Measurements from ENCODE around the gene PSD2. TPM values are rescaled to one million over a fixed set of nuclear protein-coding genes. Genes with fewer than 3 reads are reported as not detected.
A peak's percentile ranks its signal among the peaks of the same experiment; 100 is the strongest.

The PSD2 gene
- total RNA-seq, 2 experiments from 2014 or later, result not detected

DNA sequence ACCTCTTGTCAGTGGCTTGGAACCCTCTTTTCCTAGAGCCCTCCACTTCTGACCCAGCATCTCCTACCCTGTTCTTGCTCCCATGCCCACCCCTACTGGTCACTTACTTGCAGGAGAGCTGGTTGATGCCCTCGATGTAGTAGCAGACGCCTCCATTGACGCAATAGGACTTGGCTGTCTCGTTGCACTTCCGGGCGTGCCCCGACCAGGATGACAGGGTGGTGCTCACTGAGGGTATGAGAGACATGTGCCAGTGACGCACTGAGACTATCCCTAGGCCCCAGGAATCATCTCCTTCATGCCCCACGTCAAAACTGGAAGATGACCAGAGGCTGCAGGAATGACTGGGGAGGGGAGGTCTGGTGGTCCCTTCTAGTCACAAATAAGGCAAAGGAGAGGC lies 76.0 kb downstream of the PSD2 start:
- Mint-ChIP-seq H3K36me3 (ENCODE audit: low read depth) (no peaks in the 10 kb centered on the region), H3K4me3 (no peak overlapping the region), H3K27me3 (ENCODE audit: low read depth) (no peaks in the 10 kb centered on the region), H3K27ac (no peak overlapping the region), H3K4me1 (ENCODE audit: low read depth) (no peaks in the 10 kb centered on the region), H3K9me3 (peaks cover 3% of the 10 kb centered on the region)
- DNase-seq, result no peak
- intact Hi-C loops (cut with micrococcal nuclease), result no loop called here
- CTCF ChIA-PET, result interaction anchor here (1.5 kb wide), 1 partner anchor 97 kb away, joined by 6 read pairs; no protein-coding TSS in a partner anchor

DNA sequence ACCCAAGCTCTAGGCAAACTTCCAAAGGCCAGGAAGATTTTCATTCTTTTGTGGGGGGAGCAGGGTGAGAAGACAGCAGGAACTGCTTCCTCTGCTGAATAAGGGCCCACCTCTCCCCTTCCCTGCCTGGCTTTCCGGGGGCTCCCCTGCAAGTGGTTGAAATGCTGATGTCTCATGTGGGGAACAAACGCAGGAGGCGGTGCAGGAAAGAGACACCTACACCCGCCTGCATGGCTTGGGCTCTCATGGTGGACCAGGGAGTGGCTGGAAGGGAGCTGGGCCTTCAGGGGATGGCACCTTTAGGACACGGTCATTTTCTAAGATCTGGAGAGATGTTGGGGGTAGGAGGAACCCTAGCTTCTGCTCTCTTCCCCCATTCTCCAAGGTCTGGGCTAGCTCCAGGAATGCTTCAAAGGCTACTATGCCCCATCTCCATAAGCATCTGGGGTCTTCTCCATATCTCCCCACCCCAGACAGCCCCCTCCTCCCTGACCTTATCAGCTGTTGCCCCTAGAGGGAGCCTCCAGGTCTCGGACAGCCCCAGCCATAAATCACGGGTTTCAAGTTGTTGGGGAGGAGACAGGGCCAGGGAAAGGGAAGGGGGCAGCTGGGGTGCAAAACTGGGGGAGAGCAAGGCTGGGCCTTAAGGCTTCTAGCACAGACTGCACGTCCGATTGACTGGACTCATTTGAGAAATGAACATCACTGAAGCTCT lies 76.6 kb downstream of the PSD2 start:
- Mint-ChIP-seq H3K4me3 (no peak overlapping the region), H3K27me3 (ENCODE audit: low read depth) (no peaks in the 10 kb centered on the region), H3K27ac (no peak overlapping the region), H3K4me1 (ENCODE audit: low read depth) (peaks cover 3% of the 10 kb centered on the region), H3K36me3 (ENCODE audit: low read depth) (no peaks in the 10 kb centered on the region), H3K9me3 (peaks cover 3% of the 10 kb centered on the region)
- DNase-seq, result no peak
- CTCF ChIA-PET, result interaction anchor here (0.7 to 1.5 kb wide), 2 partner anchors 85 to 97 kb away, joined by 4 to 6 read pairs; no protein-coding TSS in a partner anchor
- intact Hi-C loops (cut with micrococcal nuclease), result no loop called here

DNA sequence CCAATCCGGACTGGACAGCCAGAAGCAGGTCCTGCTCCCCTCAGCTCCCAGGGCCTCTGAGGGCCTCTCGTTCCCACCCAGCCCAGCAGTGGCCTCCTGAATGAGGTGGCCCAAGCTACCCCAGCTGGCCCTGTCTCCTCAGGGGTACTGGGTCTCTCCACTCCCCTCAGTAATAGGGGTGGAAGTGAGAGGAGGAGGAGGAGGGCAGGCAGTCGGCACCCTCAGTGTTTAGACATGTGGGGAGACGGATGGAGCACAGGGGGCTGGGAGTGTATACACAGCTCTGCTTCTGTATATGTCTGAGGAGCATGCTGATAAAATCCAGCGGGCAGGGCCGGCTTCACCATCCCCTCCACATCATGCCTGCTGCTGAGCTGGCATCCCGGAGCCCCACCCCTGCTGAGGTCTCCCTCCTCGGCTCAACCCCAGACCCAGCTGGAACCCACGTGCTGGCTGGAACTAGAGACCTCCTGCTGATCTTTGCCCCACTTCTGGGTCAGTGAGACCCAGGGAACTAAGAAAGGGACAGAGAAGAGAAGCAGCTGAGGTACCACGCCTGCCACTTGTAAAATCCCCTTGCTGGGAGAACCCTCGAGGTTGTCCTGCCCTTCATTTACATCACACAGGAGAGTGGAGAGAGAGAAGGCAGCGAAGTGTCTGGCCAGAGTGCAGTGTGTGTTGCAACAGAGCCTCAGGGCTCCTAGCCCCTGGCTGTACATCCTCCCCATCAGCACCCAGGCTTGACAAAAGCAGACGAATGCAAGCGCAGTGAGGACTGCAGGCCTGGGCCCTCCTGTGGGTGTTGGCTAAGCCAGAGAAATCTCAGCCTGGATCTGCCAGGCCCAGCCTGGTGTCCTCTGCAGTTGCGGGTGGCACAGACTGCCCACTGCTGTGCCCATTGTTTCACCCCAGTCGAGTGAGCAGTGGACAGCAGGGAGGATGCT lies 77.5 kb downstream of the PSD2 start:
- no peak overlapping the region for H3K4me3 Mint-ChIP-seq
- H3K9me3 Mint-ChIP-seq, result peaks cover 3% of the 10 kb centered on the region
- intact Hi-C loops (cut with micrococcal nuclease), result no loop called here
- H3K27ac Mint-ChIP-seq, result no peak overlapping the region
- peaks cover 3% of the 10 kb centered on the region for H3K4me1 Mint-ChIP-seq (ENCODE audit: low read depth)
- no peak for DNase-seq
- no peaks in the 10 kb centered on the region for H3K36me3 Mint-ChIP-seq (ENCODE audit: low read depth)
- H3K27me3 Mint-ChIP-seq (ENCODE audit: low read depth), result no peaks in the 10 kb centered on the region
- CTCF ChIA-PET, result interaction anchor here (0.7 to 1.5 kb wide), 2 partner anchors 86 to 96 kb away, joined by 4 to 6 read pairs; no protein-coding TSS in a partner anchor

DNA sequence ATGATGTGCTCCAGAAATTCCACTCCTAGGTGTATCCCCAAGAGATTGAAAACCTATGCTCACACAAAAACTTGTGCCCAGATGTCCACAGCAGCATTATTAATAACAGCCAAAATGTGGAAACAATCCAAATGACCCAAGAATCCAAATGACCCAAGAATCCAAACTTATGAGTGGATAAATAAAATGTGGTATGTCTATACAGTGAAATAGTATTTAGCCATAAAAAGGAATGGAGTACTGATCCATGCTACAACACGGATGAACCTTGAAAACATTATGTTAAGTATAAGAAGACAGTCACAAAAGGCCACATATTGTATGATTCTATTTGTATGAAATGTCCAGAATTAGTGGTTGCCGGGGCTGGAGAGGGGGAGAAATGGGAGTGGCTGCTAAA lies 80.3 kb downstream of the PSD2 start:
- Mint-ChIP-seq H3K36me3 (ENCODE audit: low read depth) (no peaks in the 10 kb centered on the region), H3K27me3 (ENCODE audit: low read depth) (no peaks in the 10 kb centered on the region), H3K4me3 (no peak overlapping the region), H3K27ac (no peak overlapping the region), H3K9me3 (peaks cover 3% of the 10 kb centered on the region), H3K4me1 (ENCODE audit: low read depth) (peaks cover 3% of the 10 kb centered on the region)
- intact Hi-C loops (cut with micrococcal nuclease), result no loop called here
- no peak for DNase-seq
- CTCF ChIA-PET, result no interaction called here

DNA sequence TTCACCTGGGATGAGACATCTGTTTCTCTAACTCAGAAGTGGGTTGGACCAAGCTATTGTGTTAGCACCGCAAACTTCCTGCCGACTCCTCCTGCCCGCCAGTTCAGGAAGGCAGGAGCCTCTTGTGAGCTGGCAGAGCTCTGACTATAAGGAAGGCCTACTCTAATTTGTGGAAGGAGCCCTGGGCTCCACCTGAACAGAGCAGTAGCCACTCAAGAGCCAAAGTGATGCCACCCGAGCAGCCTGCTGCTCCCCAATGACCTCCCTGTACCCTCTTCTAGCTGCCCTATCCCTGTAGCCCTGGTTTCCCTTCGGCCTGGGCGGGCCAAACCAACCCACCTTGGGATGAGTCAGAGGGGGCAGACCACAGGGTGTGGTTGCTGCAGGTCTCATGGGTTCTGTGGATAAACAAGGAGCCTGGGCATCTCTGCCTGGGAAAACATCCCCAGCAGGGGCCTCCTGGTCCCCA lies 81.6 kb downstream of the PSD2 start:
- Mint-ChIP-seq H3K27me3 (ENCODE audit: low read depth) (no peaks in the 10 kb centered on the region), H3K36me3 (ENCODE audit: low read depth) (no peaks in the 10 kb centered on the region), H3K4me3 (no peak overlapping the region), H3K9me3 (peaks cover 3% of the 10 kb centered on the region), H3K4me1 (ENCODE audit: low read depth) (peaks cover 3% of the 10 kb centered on the region), H3K27ac (no peak overlapping the region)
- peak; percentile 10 for DNase-seq
- CTCF ChIA-PET, result interaction anchor here (0.7 to 1.8 kb wide), 3 partner anchors 91 to 112 kb away, joined by 3 to 9 read pairs (median 3); no protein-coding TSS in a partner anchor
- intact Hi-C loops (cut with micrococcal nuclease), result no loop called here

DNA sequence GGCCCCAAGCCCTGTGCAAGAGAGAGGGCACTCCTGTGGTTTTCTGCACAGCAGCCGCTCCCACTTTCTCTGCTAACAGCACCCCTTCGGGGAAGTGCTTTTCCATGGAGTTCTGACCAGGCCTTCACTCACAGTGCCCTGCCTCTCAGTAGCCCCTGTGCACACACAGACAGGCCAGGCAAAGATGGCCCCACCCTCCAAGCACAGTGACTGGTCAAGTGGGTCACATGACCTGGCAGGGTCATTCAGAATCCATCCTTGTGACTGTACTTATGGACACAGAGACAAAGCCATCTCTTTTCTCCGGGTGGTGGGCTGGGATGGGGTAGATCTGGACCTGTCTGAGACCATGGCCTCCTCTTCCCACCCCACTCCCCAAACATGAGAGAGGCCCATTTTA lies 82.5 kb downstream of the PSD2 start:
- Mint-ChIP-seq H3K4me3 (no peak overlapping the region), H3K4me1 (ENCODE audit: low read depth) (peaks cover 3% of the 10 kb centered on the region), H3K9me3 (peaks cover 3% of the 10 kb centered on the region), H3K27ac (no peak overlapping the region), H3K36me3 (ENCODE audit: low read depth) (no peaks in the 10 kb centered on the region), H3K27me3 (ENCODE audit: low read depth) (no peaks in the 10 kb centered on the region)
- CTCF ChIA-PET, result interaction anchor here (1.0 to 1.8 kb wide), 2 partner anchors 89 to 90 kb away, joined by 3 to 9 read pairs; no protein-coding TSS in a partner anchor
- intact Hi-C loops (cut with micrococcal nuclease), result no loop called here
- DNase-seq, result no peak

DNA sequence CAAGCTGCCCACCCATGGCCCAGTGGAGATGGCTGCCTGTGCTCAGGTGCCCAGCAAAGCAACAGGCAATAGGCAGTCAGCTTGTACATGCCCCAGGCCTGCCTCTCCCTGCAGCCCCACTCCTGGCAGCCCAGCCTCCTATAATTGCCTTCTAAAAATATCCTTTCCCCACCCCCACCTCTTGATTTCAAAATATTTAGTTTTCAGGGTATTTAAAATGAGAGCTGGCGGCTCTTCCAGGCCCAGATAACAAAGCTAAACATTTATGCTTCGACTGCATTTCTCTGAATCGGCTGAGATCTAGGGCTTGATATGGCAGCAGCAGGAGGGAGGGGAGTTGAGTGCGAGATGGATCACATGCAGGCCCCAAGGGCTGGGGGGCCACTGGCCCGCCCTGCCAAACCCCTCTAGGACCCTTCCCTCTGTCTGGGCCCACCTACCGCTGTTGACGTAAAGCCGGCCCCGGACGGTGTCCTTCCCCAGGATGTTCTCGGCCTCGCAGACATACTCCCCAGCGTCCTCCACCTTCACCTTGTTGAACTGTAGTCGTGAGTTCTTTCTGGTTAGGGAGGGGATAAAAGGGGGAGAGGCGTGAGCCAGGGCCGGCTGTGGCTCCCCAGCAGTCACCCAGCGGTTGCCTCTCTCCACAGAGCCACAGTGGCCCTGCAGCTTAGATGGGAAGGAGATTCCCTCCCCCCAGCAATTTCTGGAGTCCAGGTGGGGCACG lies 85.0 kb downstream of the PSD2 start:
- H3K4me1 Mint-ChIP-seq (ENCODE audit: low read depth), result peaks cover 3% of the 10 kb centered on the region
- no peak overlapping the region for H3K4me3 Mint-ChIP-seq
- H3K9me3 Mint-ChIP-seq, result peaks cover 1% of the 10 kb centered on the region
- CTCF ChIA-PET, result interaction anchor here (0.6 to 1.0 kb wide), 3 partner anchors 89 to 168 kb away, joined by 3 to 4 read pairs (median 3); no protein-coding TSS in a partner anchor
- intact Hi-C loops (cut with micrococcal nuclease), result no loop called here
- DNase-seq, result no peak
- no peak overlapping the region for H3K27ac Mint-ChIP-seq
- no peaks in the 10 kb centered on the region for H3K36me3 Mint-ChIP-seq (ENCODE audit: low read depth)
- H3K27me3 Mint-ChIP-seq (ENCODE audit: low read depth), result no peaks in the 10 kb centered on the region

DNA sequence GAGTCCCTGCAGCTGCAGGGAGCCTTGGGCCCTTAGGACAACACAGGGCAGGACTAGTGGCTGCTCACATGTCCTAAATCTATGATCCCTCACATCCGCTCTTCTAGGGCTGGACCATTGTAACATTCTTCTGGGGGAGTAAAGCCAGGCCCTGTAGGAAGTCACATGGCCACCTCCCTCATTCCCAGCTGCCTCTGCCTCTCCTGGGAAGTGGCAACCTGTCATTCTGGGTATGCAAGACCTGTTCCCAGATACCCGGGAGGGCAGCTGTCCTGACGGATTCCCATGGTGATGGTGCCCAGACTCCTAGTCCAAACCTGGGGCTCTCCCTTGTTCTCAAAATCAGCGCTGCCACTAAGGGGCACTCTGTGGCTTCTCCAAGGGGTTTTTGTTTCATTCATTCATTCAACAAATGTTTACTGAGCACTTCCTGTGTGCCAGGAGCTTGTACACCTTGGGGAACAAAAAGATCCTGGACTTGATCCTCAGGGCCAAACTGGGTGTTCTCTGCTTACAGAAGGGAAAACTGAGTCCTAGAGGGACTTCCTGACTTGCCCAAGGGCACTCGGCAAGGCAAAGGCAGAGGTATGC lies 85.6 kb downstream of the PSD2 start:
- CTCF ChIA-PET, result interaction anchor here (1.9 kb wide), 1 partner anchor 87 kb away, joined by 5 read pairs; no protein-coding TSS in a partner anchor
- no peaks in the 10 kb centered on the region for H3K9me3 Mint-ChIP-seq
- intact Hi-C loops (cut with micrococcal nuclease), result no loop called here

DNA sequence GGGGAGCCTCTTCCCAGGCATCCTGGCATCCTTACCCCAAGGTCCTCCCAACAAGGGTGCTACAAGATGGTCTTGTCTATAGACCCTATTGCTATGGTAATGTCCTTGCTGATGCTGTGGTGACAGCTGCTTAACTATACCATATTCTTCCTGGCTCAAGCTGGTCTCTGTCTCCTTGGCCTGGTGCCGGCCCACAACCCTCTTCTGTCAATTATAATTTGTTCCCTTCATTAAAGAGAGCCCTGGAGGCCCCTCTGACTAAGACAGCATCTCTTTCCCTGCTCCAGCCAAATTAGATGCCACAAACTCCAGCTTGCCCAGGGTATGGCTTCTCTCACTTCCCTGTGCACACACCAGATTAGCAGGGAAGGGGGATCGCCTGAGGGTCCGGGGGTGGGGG lies 86.7 kb downstream of the PSD2 start:
- DNase-seq, result no peak
- CTCF ChIA-PET, result interaction anchor here (1.9 kb wide), 1 partner anchor 86 kb away, joined by 5 read pairs; no protein-coding TSS in a partner anchor
- Mint-ChIP-seq H3K4me1 (ENCODE audit: low read depth) (no peaks in the 10 kb centered on the region), H3K36me3 (ENCODE audit: low read depth) (no peaks in the 10 kb centered on the region), H3K27ac (no peak overlapping the region), H3K9me3 (no peaks in the 10 kb centered on the region), H3K27me3 (ENCODE audit: low read depth) (no peaks in the 10 kb centered on the region), H3K4me3 (no peak overlapping the region)
- intact Hi-C loops (cut with micrococcal nuclease), result no loop called here

More for the DNA sequence above, 85.6 kb downstream of the PSD2 start:
- H3K4me1 Mint-ChIP-seq (ENCODE audit: low read depth), result peaks cover 3% of the 10 kb centered on the region
- no peak overlapping the region for H3K4me3 Mint-ChIP-seq
- H3K27ac Mint-ChIP-seq, result no peak overlapping the region
- no peaks in the 10 kb centered on the region for H3K36me3 Mint-ChIP-seq (ENCODE audit: low read depth)
- no peaks in the 10 kb centered on the region for H3K27me3 Mint-ChIP-seq (ENCODE audit: low read depth)
- DNase-seq, result no peak

DNA sequence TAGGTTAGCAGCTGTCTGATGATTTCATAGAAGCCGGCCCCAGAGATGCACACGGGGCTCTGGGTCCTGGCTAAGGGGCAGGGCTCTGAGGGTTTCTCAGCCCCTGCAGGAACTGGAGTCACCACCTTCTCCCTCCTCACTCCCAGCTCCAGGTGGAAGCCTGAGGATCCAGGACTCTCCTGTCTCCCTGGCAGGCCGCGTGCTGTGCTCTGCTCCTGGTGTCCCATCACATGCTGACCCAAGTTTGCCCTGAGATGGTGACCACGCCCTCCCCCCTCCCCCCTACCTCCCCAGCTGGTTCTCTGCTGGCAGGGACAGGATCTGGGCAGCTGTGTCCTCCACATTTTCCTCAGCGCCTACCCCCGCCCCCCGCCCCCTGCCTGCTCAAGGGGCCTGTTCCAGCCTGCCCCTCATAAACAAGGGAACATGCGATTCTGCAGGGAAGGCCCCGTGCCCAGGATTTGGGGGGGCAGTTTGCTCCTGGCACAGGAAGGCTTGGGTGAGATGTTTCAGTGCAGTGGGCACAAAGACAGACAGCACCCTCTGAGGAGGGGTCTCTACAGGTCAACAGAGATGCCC lies 87.4 kb downstream of the PSD2 start:
- no peak for DNase-seq
- no peaks in the 10 kb centered on the region for H3K27me3 Mint-ChIP-seq (ENCODE audit: low read depth)
- no peaks in the 10 kb centered on the region for H3K4me1 Mint-ChIP-seq (ENCODE audit: low read depth)
- CTCF ChIA-PET, result interaction anchor here (1.9 kb wide), 1 partner anchor 86 kb away, joined by 5 read pairs; no protein-coding TSS in a partner anchor
- H3K4me3 Mint-ChIP-seq, result no peak overlapping the region
- no peaks in the 10 kb centered on the region for H3K36me3 Mint-ChIP-seq (ENCODE audit: low read depth)
- no peaks in the 10 kb centered on the region for H3K9me3 Mint-ChIP-seq
- H3K27ac Mint-ChIP-seq, result no peak overlapping the region
- intact Hi-C loops (cut with micrococcal nuclease), result no loop called here

DNA sequence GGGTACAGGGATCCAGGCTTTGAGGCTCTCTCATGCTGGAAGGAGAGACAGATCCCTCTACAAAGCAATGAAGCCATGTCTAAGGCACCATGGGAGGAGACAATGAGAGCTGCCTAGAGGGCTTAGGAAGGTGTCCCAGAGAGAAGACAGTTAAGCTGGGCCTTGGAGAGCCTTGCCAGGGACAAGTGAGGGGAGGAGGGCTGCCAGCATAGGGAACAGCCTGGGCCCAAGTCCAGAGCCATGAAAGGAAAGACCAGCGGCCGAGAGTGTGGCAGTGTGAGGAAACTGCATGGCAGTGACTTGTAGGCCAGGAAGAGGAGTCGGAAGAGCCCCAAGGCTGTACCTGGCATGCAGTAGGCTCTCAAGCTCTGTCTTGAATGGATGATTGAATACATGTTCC lies 88.5 kb downstream of the PSD2 start:
- H3K36me3 Mint-ChIP-seq (ENCODE audit: low read depth), result no peaks in the 10 kb centered on the region
- intact Hi-C loops (cut with micrococcal nuclease), result no loop called here
- CTCF ChIA-PET, result interaction anchor here (0.7 kb wide), 1 partner anchor 176 kb away, joined by 3 read pairs; no protein-coding TSS in a partner anchor
- no peak overlapping the region for H3K27ac Mint-ChIP-seq
- H3K4me3 Mint-ChIP-seq, result no peak overlapping the region
- H3K4me1 Mint-ChIP-seq (ENCODE audit: low read depth), result no peaks in the 10 kb centered on the region
- no peaks in the 10 kb centered on the region for H3K9me3 Mint-ChIP-seq
- DNase-seq, result no peak
- H3K27me3 Mint-ChIP-seq (ENCODE audit: low read depth), result no peaks in the 10 kb centered on the region

Measured in activated naive CD4-positive, alpha-beta T cell treated with anti-CD3 and anti-CD28 coated beads for 36 hours (primary cell).